ENCODE measurements around the gene IL2RA.

The IL2RA gene

DNA sequence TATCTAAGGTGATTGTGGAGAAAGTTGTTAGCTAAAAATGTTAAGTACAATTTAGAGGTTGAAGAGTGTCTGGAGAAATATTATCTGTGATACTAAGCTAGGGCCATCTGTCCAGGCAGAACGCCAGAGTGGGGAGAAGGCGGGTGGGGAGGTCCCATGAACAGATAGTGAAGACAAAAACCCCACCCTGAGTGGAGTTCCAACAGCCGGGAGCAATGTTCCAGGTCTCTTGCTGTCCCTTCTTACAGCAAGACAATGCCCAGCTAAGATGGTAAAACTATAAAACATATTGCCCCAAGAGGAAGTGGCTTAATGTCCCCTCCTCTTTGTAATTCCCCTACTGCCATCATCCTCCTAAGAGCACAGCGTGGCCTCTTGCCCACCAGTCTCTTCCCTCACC, 74.4 kb downstream of the IL2RA start:
- no peak for DNase-seq (ENCODE audit: low spot score)
- in situ Hi-C loops (cut with MboI; ENCODE audit: low sequenced_read_pairs, unreplicated experiment): no loop called here
- TF ChIP-seq, protein P1, sequence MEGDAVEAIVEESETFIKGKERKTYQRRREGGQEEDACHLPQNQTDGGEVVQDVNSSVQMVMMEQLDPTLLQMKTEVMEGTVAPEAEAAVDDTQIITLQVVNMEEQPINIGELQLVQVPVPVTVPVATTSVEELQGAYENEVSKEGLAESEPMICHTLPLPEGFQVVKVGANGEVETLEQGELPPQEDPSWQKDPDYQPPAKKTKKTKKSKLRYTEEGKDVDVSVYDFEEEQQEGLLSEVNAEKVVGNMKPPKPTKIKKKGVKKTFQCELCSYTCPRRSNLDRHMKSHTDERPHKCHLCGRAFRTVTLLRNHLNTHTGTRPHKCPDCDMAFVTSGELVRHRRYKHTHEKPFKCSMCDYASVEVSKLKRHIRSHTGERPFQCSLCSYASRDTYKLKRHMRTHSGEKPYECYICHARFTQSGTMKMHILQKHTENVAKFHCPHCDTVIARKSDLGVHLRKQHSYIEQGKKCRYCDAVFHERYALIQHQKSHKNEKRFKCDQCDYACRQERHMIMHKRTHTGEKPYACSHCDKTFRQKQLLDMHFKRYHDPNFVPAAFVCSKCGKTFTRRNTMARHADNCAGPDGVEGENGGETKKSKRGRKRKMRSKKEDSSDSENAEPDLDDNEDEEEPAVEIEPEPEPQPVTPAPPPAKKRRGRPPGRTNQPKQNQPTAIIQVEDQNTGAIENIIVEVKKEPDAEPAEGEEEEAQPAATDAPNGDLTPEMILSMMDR (IDR thresholded peaks at IDR 0.05; ENCODE audit: borderline replicate concordance, control extremely low read depth, extremely low read depth, insufficient read depth, missing control alignments): no peak

DNA sequence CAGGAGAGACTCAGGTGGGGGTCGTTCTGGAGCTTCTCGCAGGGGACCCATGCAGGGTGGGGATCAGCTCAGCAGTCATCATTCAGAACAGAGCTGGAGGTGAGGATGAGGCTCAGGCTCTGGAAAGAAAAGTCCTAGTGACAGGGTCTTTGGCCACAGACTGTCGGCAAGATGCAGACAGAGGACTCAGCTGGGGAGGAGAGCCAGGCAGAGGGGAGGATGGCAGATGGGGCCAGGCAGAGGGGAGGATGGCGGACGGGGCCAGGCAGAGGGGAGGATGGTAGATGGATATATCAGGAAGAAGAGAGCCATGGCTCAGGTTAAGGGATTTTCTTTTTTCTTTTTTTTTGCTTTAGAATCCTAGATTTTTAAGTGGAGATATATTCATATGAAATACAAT, 77.1 kb downstream of the IL2RA start:
- in situ Hi-C loops (cut with MboI; ENCODE audit: low sequenced_read_pairs, unreplicated experiment): no loop called here
- TF ChIP-seq, protein P1 (IDR thresholded peaks at IDR 0.05; ENCODE audit: borderline replicate concordance, control extremely low read depth, extremely low read depth, insufficient read depth, missing control alignments): no peak
- DNase-seq (ENCODE audit: low spot score): no peak

DNA sequence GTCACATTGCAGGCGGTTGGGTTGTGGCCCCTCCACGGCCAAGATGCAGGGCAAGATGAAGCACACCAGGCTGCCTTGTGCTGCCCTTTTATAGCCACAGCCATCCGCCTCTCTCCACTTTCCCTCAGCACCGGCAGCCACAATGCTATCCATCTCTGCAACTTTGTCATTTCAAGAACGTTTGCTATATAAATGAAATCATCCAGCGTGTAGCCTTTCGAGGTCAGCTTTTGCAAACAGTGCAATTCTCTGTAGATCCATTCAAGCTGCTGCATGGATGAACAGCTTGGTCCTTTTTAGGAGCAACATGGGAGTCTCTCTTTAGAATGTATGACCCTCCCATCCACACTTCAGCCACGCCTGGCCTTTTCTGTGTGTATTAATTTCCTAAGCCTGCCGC, 78.4 kb downstream of the IL2RA start:
- in situ Hi-C loops (cut with MboI; ENCODE audit: low sequenced_read_pairs, unreplicated experiment): no loop called here
- DNase-seq (ENCODE audit: low spot score): no peak
- TF ChIP-seq, protein P1 (IDR thresholded peaks at IDR 0.05; ENCODE audit: borderline replicate concordance, control extremely low read depth, extremely low read depth, insufficient read depth, missing control alignments): no peak

DNA sequence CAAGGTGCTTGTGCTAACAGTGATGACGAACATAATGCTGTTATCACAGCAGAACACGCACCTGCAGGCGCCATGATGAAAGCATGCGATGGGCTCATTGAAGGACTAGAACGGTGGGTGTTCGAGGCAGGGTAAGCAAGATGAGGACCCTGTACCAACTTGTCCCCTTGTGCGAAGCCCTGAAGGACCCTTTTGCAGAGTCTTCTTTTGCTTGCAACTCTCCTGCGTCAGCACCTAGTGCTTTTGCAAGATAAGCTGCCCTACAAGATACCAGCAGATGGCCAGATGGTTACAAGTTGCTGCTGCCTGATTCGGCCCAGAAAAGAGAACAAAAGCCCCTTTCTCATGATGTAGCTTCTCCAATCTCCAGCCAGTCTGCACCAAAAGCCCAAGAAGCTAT, 80.6 kb downstream of the IL2RA start:
- in situ Hi-C loops (cut with MboI; ENCODE audit: low sequenced_read_pairs, unreplicated experiment): no loop called here
- no peak for DNase-seq (ENCODE audit: low spot score)
- TF ChIP-seq, protein P1 (IDR thresholded peaks at IDR 0.05; ENCODE audit: borderline replicate concordance, control extremely low read depth, extremely low read depth, insufficient read depth, missing control alignments): no peak

DNA sequence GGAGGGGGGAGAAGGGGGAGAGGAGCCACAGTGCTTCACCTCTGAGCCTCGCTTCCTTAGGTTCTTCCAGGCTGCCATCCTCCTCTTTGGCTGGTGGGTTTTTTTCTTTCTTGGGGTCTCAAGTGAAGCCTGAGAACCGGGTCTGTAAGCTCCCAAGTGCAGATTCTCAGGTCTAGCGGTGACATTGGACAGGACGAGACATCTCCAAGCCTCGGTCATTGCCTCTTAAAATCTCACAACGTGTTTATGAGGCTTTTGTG, 84.0 kb downstream of the IL2RA start:
- no peak for DNase-seq (ENCODE audit: low spot score)
- TF ChIP-seq, protein P1 (IDR thresholded peaks at IDR 0.05; ENCODE audit: borderline replicate concordance, control extremely low read depth, extremely low read depth, insufficient read depth, missing control alignments): no peak
- in situ Hi-C loops (cut with MboI; ENCODE audit: low sequenced_read_pairs, unreplicated experiment): no loop called here

DNA sequence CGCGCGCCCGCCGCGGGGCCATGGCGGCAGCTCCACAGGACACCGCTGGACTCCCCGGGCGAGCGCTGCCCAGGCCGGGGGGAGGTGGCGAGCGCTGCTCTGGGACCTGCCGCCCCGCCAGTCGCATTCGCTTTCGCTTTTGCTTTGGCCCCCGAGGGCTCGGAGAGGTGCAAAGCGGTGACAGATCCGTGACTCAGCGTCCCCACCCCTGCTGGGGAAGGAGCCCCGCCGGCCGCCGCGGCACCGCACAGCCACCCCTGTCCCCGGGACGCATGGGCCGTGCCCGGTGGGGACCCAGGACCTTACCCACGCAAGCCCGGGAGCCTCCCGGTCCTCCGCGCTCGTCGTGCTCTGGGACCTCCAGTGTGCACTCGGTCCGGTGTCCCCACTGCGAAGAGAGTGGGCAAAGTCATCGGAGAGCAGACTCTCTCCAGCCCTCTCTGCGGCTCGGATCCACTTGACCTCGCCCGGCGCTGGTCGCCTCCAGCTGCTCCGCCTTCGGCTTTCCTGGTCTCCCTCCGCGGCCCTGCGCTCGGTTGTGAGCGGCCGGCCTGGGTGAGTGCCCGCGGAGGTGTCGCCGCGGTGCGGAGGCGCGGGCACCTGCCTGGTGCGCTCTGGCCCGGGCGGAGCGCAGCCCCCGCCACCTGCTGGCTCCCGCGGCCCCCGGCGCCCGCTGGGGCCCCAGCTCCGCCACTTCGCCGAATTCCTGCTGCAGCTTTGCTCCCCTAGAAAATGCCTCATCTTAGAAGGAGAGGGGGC, 84.5 kb downstream of the IL2RA start, which contains the start of gene IL15RA:
Gene IL15RA, minus strand, starts transcription at position 73 of the 759 bp plus-strand sequence. Its CDS starts 51 bp downstream, at position 22.
- DNase-seq (ENCODE audit: low spot score): peak; percentile 94

More for the DNA sequence above, 84.5 kb downstream of the IL2RA start, which contains the start of gene IL15RA:
- TF ChIP-seq, protein P1 (IDR thresholded peaks at IDR 0.05; ENCODE audit: borderline replicate concordance, control extremely low read depth, extremely low read depth, insufficient read depth, missing control alignments): peak; percentile 68
- in situ Hi-C loops (cut with MboI; ENCODE audit: low sequenced_read_pairs, unreplicated experiment): no loop called here

All from GM13976 (cell line).